Liver (tissue), 9 donors: ENCODE results near the gene CCDC80. TPM values are rescaled to one million over a fixed set of nuclear protein-coding genes. Genes with fewer than 3 reads are reported as not detected.

Experiments used
- DNase-seq: peaks from one replicate; pipeline ENCODE4 v3.0.0-alpha.2; 2017; ENCODE audit warnings: low spot score
- H3K27ac ChIP-seq, 2 donors: one replicate each; pipeline ENCODE4 v1.7.0; 2013; ENCODE audit warnings: inconsistent platforms in 2 of 2, low read length in 2 of 2, control low read depth in 1 of 2, low read depth in 1 of 2, mild to moderate bottlenecking in 1 of 2
- H3K27me3 ChIP-seq, 4 donors: one replicate each; pipeline versions ENCODE4 v1.6.1 to v1.7.0; 2013; ENCODE audit warnings: low read length in 3 of 4, inconsistent platforms in 1 of 4, mild to moderate bottlenecking in 1 of 4, moderate library complexity in 1 of 4; ENCODE audit not compliant: control insufficient read depth in 4 of 4, insufficient read depth in 4 of 4
- H3K36me3 ChIP-seq, 4 donors: one replicate each; pipeline versions ENCODE4 v1.6.1 to v1.7.0; 2013; ENCODE audit warnings: low read length in 3 of 4, mild to moderate bottlenecking in 3 of 4, low read depth in 1 of 4, moderate library complexity in 1 of 4; ENCODE audit not compliant: control insufficient read depth in 4 of 4, insufficient read depth in 3 of 4
- H3K4me1 ChIP-seq, 4 donors: one replicate each; pipeline versions ENCODE4 v1.6.1 to v1.7.0; 2013; ENCODE audit warnings: low read length in 3 of 4, mild to moderate bottlenecking in 3 of 4, moderate library complexity in 1 of 4; ENCODE audit not compliant: control insufficient read depth in 4 of 4, insufficient read depth in 4 of 4
- H3K4me3 ChIP-seq, 3 donors: one replicate each; pipeline versions ENCODE4 v1.6.1 to v1.7.0; 2013; ENCODE audit warnings: low read length in 3 of 3, control low read depth in 1 of 3, low read depth in 1 of 3, mild to moderate bottlenecking in 1 of 3
- H3K9ac ChIP-seq, 2 donors: one replicate each; pipeline ENCODE4 v1.7.0; 2013; ENCODE audit warnings: low read length in 2 of 2, mild to moderate bottlenecking in 2 of 2, moderate library complexity in 2 of 2, control low read depth in 1 of 2, low read depth in 1 of 2
- H3K9me3 ChIP-seq, 4 donors: one replicate each; pipeline versions ENCODE4 v1.6.1 to v1.7.0; 2013; ENCODE audit warnings: low read length in 3 of 4; ENCODE audit not compliant: control insufficient read depth in 4 of 4
- ATF3 ChIP-seq: IDR thresholded peaks from 2 replicates; pipeline ENCODE4 v1.6.1; 2016; ENCODE audit warnings: antibody characterized with exemption
- CTCF ChIP-seq: fragments of 150-350 bp; IDR thresholded peaks from 2 replicates; pipeline ENCODE4 v1.5.1; 2017; ENCODE audit warnings: improper control_type of control experiment, low read depth, low read length; ENCODE audit not compliant: missing input control
- EGR1 ChIP-seq, 2 donors: IDR thresholded peaks; 2 replicates each; pipeline ENCODE4 v1.6.1; 2016 to 2018; ENCODE audit warnings: antibody characterized with exemption in 2 of 2, low read depth in 2 of 2
- FOXA1 ChIP-seq: IDR thresholded peaks from 2 replicates; pipeline ENCODE4 v1.6.1; 2016; ENCODE audit warnings: antibody characterized with exemption
- FOXA2 ChIP-seq: IDR thresholded peaks from 2 replicates; pipeline ENCODE4 v1.6.1; 2016; ENCODE audit warnings: antibody characterized with exemption
- GABPA ChIP-seq, 2 donors: IDR thresholded peaks in 1 of 2; conservative IDR thresholded peaks in 1 of 2; 2 replicates each; pipeline ENCODE4 v1.6.1; 2016; ENCODE audit warnings: antibody characterized with exemption in 2 of 2, mild to moderate bottlenecking in 1 of 2, moderate library complexity in 1 of 2
- HNF4A ChIP-seq, 2 donors: conservative IDR thresholded peaks; 2 replicates each; pipeline ENCODE4 v1.6.1; 2016; ENCODE audit warnings: antibody characterized with exemption in 2 of 2, mild to moderate bottlenecking in 2 of 2
- HNF4G ChIP-seq: IDR thresholded peaks from 2 replicates; pipeline ENCODE4 v1.6.1; 2016; ENCODE audit warnings: antibody characterized with exemption
- JUND ChIP-seq, 2 donors: IDR thresholded peaks; 2 replicates each; pipeline ENCODE4 v1.6.1; 2016; ENCODE audit warnings: antibody characterized with exemption in 2 of 2
- MAX ChIP-seq: IDR thresholded peaks from 2 replicates; pipeline ENCODE4 v1.6.1; 2016; ENCODE audit warnings: antibody characterized with exemption
- NR2F2 ChIP-seq: IDR thresholded peaks from 2 replicates; pipeline ENCODE4 v1.6.1; 2016; ENCODE audit warnings: antibody characterized with exemption
- RAD21 ChIP-seq, 2 donors: IDR thresholded peaks; 2 replicates each; pipeline ENCODE4 v1.6.1; 2016; ENCODE audit warnings: antibody characterized with exemption in 2 of 2, mild to moderate bottlenecking in 2 of 2
- REST ChIP-seq: IDR thresholded peaks from 2 replicates; pipeline ENCODE4 v1.6.1; 2016; ENCODE audit warnings: antibody characterized with exemption, mild to moderate bottlenecking
- RXRA ChIP-seq, 2 donors: IDR thresholded peaks; 2 replicates each; pipeline ENCODE4 v1.6.1; 2017 to 2018; ENCODE audit warnings: antibody characterized with exemption in 2 of 2, mild to moderate bottlenecking in 1 of 2
- SP1 ChIP-seq: IDR thresholded peaks from 2 replicates; pipeline ENCODE4 v1.6.1; 2018; ENCODE audit warnings: antibody characterized with exemption, mild to moderate bottlenecking
- TAF1 ChIP-seq: conservative IDR thresholded peaks from 2 replicates; pipeline ENCODE4 v1.6.1; 2016; ENCODE audit warnings: antibody characterized with exemption, mild to moderate bottlenecking
- YY1 ChIP-seq: IDR thresholded peaks from 2 replicates; pipeline ENCODE4 v1.6.1; 2016; ENCODE audit warnings: antibody characterized with exemption, mild to moderate bottlenecking
- ZBTB33 ChIP-seq: IDR thresholded peaks from 2 replicates; pipeline ENCODE4 v1.6.1; 2016; ENCODE audit warnings: antibody characterized with exemption
- WGBS: extraction: QIAGEN DNeasy Blood & Tissue Kit; methylation state at CpG from one replicate; pipeline ENCODE4 v1.1.7; 2013; 5-methylcytosine and 5-hydroxymethylcytosine counted together
- polyA plus RNA-seq, 2 donors: library from polyadenylated mRNA; stranded (reverse) in 1 of 2; unstranded in 1 of 2; fragments of 200-250 nt in 1 of 2; fragments of >200 nt in 1 of 2; fragmentation: Nextera tagmentation in 1 of 2; extraction: Ambion mirVana in 1 of 2; gene quantifications; one replicate each; pipeline versions ENCODE4 v1.2.1 to v1.2.3, GENCODE V29; 2013 to 2015
- total RNA-seq, 2 donors: library from RNA; depleted of rRNA; stranded (reverse); fragments of >200 nt; gene quantifications; one replicate each; pipeline ENCODE4 v1.2.3, GENCODE V29; 2014
- donor health status: healthy.
- donor health status: healthy.
- donor health status: healthy.
- donor health status: healthy.
- donor health status: healthy.

Gene CCDC80
- total and polyA plus RNA-seq, 4 donors: 0.17 to 2.1 (median 1.1) TPM

GRCh38 chr3:112615989-112616731, 24.8 kb downstream of the CCDC80 start:
- no peaks in the 10 kb centered on the region for H3K4me1 ChIP-seq
- 74% methylated on average over 7 of the region's 7 CpGs for WGBS
- DNase-seq: no peak
- no peak overlapping the region for H3K9ac ChIP-seq
- no peaks in the 10 kb centered on the region for H3K9me3 ChIP-seq
- no peak overlapping the region for H3K4me3 ChIP-seq
- H3K27ac ChIP-seq: no peak overlapping the region
- H3K27me3 ChIP-seq: peaks cover 0 to 4% (median 0%) of the 10 kb centered on the region in 4 donors
- no peaks in the 10 kb centered on the region for H3K36me3 ChIP-seq
- no peak for TF ChIP-seq JUND (IDR thresholded peaks at IDR 0.05)
- TF ChIP-seq RXRA (IDR thresholded peaks at IDR 0.05): no peak
- TF ChIP-seq MAX: no peak
- no peak for TF ChIP-seq GABPA (IDR thresholded peaks at IDR 0.05 in 1 of 2, conservative IDR thresholded peaks at IDR 0.05 in 1 of 2)
- TF ChIP-seq FOXA1: no peak
- TF ChIP-seq NR2F2: no peak
- no peak for TF ChIP-seq EGR1 (IDR thresholded peaks at IDR 0.05; ENCODE audit: low read depth in 2 of 2)
- no peak for TF ChIP-seq REST
- TF ChIP-seq SP1: no peak
- no peak for TF ChIP-seq HNF4A (conservative IDR thresholded peaks at IDR 0.05)
- no peak for TF ChIP-seq FOXA2
- TF ChIP-seq ATF3: no peak
- no peak for TF ChIP-seq ZBTB33
- no peak for TF ChIP-seq TAF1
- TF ChIP-seq HNF4G: no peak
- no peak for TF ChIP-seq RAD21 (IDR thresholded peaks at IDR 0.05)
- no peak for TF ChIP-seq CTCF
- no peak for TF ChIP-seq YY1
